Posterior cingulate gyrus (tissue), 11 donors: ENCODE data around the gene MAD1L1.
A peak's percentile ranks its signal among the peaks of the same experiment; 100 is the strongest.

ENCODE experiments used
- DNase-seq, 10 donors: peaks; one replicate each; pipeline versions ENCODE4 v3.0.0 to v3.0.0-alpha.2; 2020 to 2021; ENCODE audit warnings: mixed read lengths in 3 of 10
- intact Hi-C: fragments of 100-400 bp; cut with DNase I; formaldehyde crosslinking; loops from one replicate; pipeline ENCODE4 v1.15.1; 2023

The MAD1L1 gene

GRCh38 chr7:2100278-2101208 lies 132.2 kb downstream of the MAD1L1 start:
- intact Hi-C loops: no loop called here
- DNase-seq: peak in 1 of 10 donors; percentile 85

- peak in 1 of 10 donors; percentile 86 for DNase-seq
- intact Hi-C loops: no loop called here
Observed at GRCh38 chr7:2099048-2099957, 133.4 kb downstream of the MAD1L1 start.

GRCh38 chr7:2098496-2098895 lies 134.2 kb downstream of the MAD1L1 start:
- intact Hi-C loops: no loop called here

GRCh38 chr7:2098056-2098455 lies 134.7 kb downstream of the MAD1L1 start:
- intact Hi-C loops: no loop called here
- peak in 1 of 10 donors; percentile 76 for DNase-seq

More at GRCh38 chr7:2098496-2098895, 134.2 kb downstream of the MAD1L1 start:
- DNase-seq: peak in 2 of 10 donors; percentile 72 to 85

- intact Hi-C loops: no loop called here
- no peak for DNase-seq
Observed at GRCh38 chr7:2097492-2097891, 135.3 kb downstream of the MAD1L1 start.

GRCh38 chr7:2096692-2097387 lies 135.9 kb downstream of the MAD1L1 start:
- intact Hi-C loops: no loop called here
- peak in 2 of 10 donors; percentile 84 to 85 for DNase-seq

GRCh38 chr7:2095436-2095835 lies 137.3 kb downstream of the MAD1L1 start:
- DNase-seq: no peak
- intact Hi-C loops: no loop called here

- intact Hi-C loops: no loop called here
- DNase-seq: no peak
Observed at GRCh38 chr7:2094454-2095045, 138.2 kb downstream of the MAD1L1 start.

GRCh38 chr7:2093843-2094220 lies 138.9 kb downstream of the MAD1L1 start:
- intact Hi-C loops: no loop called here
- no peak for DNase-seq

- intact Hi-C loops: no loop called here
- no peak for DNase-seq
Observed at GRCh38 chr7:2093215-2093842, 139.4 kb downstream of the MAD1L1 start.

GRCh38 chr7:2092279-2092678 lies 140.5 kb downstream of the MAD1L1 start:
- DNase-seq: no peak
- intact Hi-C loops: no loop called here

- intact Hi-C loops: no loop called here
- DNase-seq: no peak
Observed at GRCh38 chr7:2090526-2091520, 141.9 kb downstream of the MAD1L1 start.

- no peak for DNase-seq
- intact Hi-C loops: no loop called here
Observed at GRCh38 chr7:2088801-2089200, 143.9 kb downstream of the MAD1L1 start.

- intact Hi-C loops: no loop called here
- no peak for DNase-seq
Observed at GRCh38 chr7:2087744-2088143, 145.0 kb downstream of the MAD1L1 start.

- intact Hi-C loops: no loop called here
- DNase-seq: peak in 1 of 10 donors; percentile 85
Observed at GRCh38 chr7:2086229-2086628, 146.5 kb downstream of the MAD1L1 start.

GRCh38 chr7:2085804-2086203 lies 146.9 kb downstream of the MAD1L1 start:
- intact Hi-C loops: no loop called here
- peak in 1 of 10 donors; percentile 71 for DNase-seq

- intact Hi-C loops: no loop called here
- no peak for DNase-seq
Observed at GRCh38 chr7:2084781-2085505, 147.8 kb downstream of the MAD1L1 start.

- intact Hi-C loops: no loop called here
- no peak for DNase-seq
Observed at GRCh38 chr7:2084331-2084730, 148.4 kb downstream of the MAD1L1 start.
